Measurements from ENCODE around the gene SRP68. TPM values are rescaled to one million over a fixed set of nuclear protein-coding genes. Genes with fewer than 3 reads are reported as not detected.
A peak's percentile ranks its signal among the peaks of the same experiment; 100 is the strongest.
"Not testable (repeated sequence)": the region's sequence is repeated elsewhere in the genome, so short reads cannot be mapped to it uniquely, and the experiment has no call there.

SRP68 gene
- total RNA-seq, 1 experiment from 2014 or later, result 90.7 TPM

DNA sequence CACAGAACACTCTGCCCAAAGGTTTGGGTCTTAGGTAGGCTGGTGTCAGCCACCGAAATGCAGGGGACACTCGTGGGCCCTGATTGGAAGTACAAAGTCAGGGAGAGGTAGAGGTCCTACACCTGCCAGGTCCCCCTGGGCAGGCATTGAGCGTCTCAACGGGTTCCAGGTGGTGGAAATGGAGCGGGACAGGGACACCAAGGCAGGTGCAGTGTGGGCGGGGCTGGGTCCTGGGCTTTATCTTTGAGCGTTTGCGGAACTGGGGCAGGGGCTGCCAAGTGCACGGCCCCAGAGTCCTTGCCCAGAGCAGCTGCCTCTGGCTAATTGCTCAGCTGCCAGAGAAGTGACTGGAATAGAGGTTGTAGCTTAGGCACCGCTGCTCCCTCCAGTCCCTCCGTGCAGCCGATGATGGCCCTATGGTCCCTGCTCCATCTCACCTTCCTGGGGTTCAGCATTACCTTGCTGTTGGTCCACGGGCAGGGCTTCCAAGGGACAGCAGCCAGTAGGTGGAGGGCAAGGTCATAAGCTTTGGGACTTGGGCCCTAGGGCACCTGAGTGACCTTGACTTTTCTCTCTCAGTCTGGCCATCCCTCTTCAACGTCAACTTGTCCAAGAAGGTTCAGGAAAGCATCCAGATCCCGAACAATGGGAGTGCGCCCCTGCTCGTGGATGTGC, 6.7 kb upstream of the SRP68 start, which contains the start of gene ZACN:
TSS of gene ZACN (plus strand) at position 323 of the 675 bp plus-strand sequence. CDS start at position 406, 83 bp downstream.
- peaks cover 1% of the 10 kb centered on the region; the same call in 1 of the 2 replicates for H3K36me3 Mint-ChIP-seq
- peak within 1 kb of the TSS; percentile 59 for H3K4me3 Mint-ChIP-seq
- POLR2A ChIA-PET, result interaction anchor here (1.1 kb wide), 1 partner anchor 174 kb away, joined by 3 read pairs; the partner anchor contains the start of gene MRPL38
- peaks cover 57% of the 10 kb centered on the region for H3K27me3 Mint-ChIP-seq (ENCODE audit: low read depth)
- no peak within 1 kb of the TSS for H3K27ac Mint-ChIP-seq
- H3K4me1 Mint-ChIP-seq, result peaks cover 50% of the 10 kb centered on the region
- CTCF ChIA-PET, result interaction anchor here (0.7 to 3.7 kb wide), 13 partner anchors 10 to 307 kb away, joined by 3 to 26 read pairs (median 4); partner anchors contain the start of genes CDK3, EXOC7 and MRPL38
- no peak for ATAC-seq
- DNase-seq (ENCODE audit: low spot score), result no peak
- TF ChIP-seq ZBTB21 (CRISPR knock-in tag; IDR thresholded peaks at IDR 0.05; ENCODE audit: borderline replicate concordance) (no peak), FOXP1 (CRISPR knock-in tag; IDR thresholded peaks at IDR 0.05; ENCODE audit: borderline replicate concordance) (0 out of 2 replicates have a peak, but pooled peaks have one; percentile 32)
- TF ChIP-seq, protein P1, sequence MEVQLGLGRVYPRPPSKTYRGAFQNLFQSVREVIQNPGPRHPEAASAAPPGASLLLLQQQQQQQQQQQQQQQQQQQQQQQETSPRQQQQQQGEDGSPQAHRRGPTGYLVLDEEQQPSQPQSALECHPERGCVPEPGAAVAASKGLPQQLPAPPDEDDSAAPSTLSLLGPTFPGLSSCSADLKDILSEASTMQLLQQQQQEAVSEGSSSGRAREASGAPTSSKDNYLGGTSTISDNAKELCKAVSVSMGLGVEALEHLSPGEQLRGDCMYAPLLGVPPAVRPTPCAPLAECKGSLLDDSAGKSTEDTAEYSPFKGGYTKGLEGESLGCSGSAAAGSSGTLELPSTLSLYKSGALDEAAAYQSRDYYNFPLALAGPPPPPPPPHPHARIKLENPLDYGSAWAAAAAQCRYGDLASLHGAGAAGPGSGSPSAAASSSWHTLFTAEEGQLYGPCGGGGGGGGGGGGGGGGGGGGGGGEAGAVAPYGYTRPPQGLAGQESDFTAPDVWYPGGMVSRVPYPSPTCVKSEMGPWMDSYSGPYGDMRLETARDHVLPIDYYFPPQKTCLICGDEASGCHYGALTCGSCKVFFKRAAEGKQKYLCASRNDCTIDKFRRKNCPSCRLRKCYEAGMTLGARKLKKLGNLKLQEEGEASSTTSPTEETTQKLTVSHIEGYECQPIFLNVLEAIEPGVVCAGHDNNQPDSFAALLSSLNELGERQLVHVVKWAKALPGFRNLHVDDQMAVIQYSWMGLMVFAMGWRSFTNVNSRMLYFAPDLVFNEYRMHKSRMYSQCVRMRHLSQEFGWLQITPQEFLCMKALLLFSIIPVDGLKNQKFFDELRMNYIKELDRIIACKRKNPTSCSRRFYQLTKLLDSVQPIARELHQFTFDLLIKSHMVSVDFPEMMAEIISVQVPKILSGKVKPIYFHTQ (CRISPR knock-in tag; IDR thresholded peaks at IDR 0.05), result 0 out of 2 replicates have a peak, but pooled peaks have one; percentile 4
- no peaks in the 10 kb centered on the region for H3K9me3 Mint-ChIP-seq

- H3K4me3 Mint-ChIP-seq; H3K27ac Mint-ChIP-seq; H3K36me3 Mint-ChIP-seq; H3K9me3 Mint-ChIP-seq; ATAC-seq; DNase-seq (ENCODE audit: low spot score): not testable (repeated sequence)
- POLR2A ChIA-PET, result interaction anchor here (0.6 kb wide), 1 partner anchor 46 kb away, joined by 4 read pairs; no protein-coding TSS in a partner anchor
- CTCF ChIA-PET, result interaction anchor here (0.7 to 4.9 kb wide), 7 partner anchors 10 to 325 kb away, joined by 3 to 43 read pairs (median 6); partner anchors contain the start of gene CDK3
- Mint-ChIP-seq H3K4me1 (peaks cover 50% of the 10 kb centered on the region), H3K27me3 (ENCODE audit: low read depth) (peaks cover 64% of the 10 kb centered on the region)
Observed at GRCh38 chr17:76078370-76078769, 6.1 kb upstream of the SRP68 start.

DNA sequence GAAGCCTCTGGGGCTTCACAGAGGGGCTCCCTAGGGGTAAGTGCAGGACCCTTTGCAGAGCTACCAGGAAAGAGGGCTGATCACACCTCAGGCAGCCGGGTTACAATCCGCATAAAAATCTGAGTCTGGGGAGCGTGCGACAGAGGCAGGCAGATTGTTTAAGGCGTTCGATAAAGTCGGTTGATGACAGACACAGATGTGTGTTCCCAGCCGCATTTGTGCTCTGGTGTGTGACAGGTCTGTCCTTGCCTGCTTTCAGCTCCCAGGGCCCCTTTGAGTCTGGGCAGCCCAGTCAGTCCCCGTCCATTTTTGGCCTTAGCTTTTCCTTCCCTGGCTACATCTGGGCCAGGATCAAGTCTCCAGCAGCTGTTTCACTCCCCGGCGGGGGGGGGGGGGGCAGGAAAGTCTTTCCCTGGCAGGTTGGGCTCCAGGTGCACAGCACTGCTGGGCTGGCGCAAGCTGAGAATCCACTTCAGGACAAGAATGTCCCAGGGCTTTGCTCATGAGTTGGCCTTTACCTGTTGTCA, 5.3 kb upstream of the SRP68 start:
- H3K4me1 Mint-ChIP-seq, result peaks cover 53% of the 10 kb centered on the region
- CTCF ChIA-PET, result interaction anchor here (0.7 to 4.9 kb wide), 7 partner anchors 11 to 324 kb away, joined by 3 to 43 read pairs (median 5); no protein-coding TSS in a partner anchor
- POLR2A ChIA-PET, result interaction anchor here (0.6 kb wide), 1 partner anchor 47 kb away, joined by 4 read pairs; no protein-coding TSS in a partner anchor
- H3K36me3 Mint-ChIP-seq, result no peaks in the 10 kb centered on the region
- no peak overlapping the region for H3K27ac Mint-ChIP-seq
- DNase-seq (ENCODE audit: low spot score), result no peak
- no peak for ATAC-seq
- no peaks in the 10 kb centered on the region for H3K9me3 Mint-ChIP-seq
- peaks cover 64% of the 10 kb centered on the region for H3K27me3 Mint-ChIP-seq (ENCODE audit: low read depth)
- TF ChIP-seq NR2C2 (CRISPR knock-in tag; IDR thresholded peaks at IDR 0.05), result no peak
- no peak for TF ChIP-seq NR3C1 (CRISPR knock-in tag; conservative IDR thresholded peaks at IDR 0.05; ENCODE audit: low read depth)
- TF ChIP-seq ETV6 (CRISPR knock-in tag; IDR thresholded peaks at IDR 0.05), result no peak
- no peak for TF ChIP-seq CREM (CRISPR knock-in tag; IDR thresholded peaks at IDR 0.05)
- no peak for TF ChIP-seq USF1 (CRISPR knock-in tag; IDR thresholded peaks at IDR 0.05)
- TF ChIP-seq, protein P2, sequence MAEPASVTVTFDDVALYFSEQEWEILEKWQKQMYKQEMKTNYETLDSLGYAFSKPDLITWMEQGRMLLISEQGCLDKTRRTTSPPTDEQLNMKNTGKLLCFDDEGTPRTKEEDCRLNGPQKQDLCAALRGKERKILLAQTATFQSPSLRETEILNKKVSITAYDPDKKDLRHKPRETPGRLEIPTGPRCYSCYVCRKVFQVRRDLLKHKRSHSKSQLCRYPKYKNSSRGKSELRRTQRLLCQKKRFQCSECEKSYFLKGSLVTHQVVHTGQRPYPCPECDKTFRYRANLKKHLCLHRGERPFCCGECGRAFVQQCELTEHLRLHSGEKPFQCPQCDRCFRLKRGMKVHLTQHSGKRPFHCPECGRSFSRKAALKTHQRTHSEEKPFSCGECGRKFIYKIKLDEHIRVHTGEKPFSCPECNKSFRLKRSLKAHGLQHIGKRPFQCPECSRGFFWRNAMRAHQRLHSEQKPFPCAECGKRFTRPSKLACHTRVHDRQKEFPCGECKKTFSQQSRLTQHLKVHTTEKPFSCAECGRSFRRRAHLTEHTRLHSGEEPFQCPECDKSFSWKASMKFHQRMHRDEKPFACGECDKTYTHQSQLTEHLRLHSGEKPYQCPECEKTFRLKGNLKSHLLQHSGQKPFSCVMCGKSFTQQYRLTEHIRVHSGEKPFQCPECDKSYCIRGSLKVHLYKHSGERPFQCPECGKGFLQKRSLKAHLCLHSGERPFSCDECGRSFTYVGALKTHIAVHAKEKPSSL (CRISPR knock-in tag; conservative IDR thresholded peaks at IDR 0.05), result no peak
- TF ChIP-seq GTF2I (CRISPR knock-in tag; conservative IDR thresholded peaks at IDR 0.05), result no peak
- no peak overlapping the region for H3K4me3 Mint-ChIP-seq
